Right lobe of liver (tissue), 6 donors: ENCODE data around the gene CACNA1B. TPM values are rescaled to one million over a fixed set of nuclear protein-coding genes. Genes with fewer than 3 reads are reported as not detected.
"Not testable (repeated sequence)": the region's sequence is repeated elsewhere in the genome, so short reads cannot be mapped to it uniquely, and the experiment has no call there.

Experiments
- ATAC-seq, 4 donors: fragments of 200-7000 bp; cut with Tn5 transposase; one replicate each; pipeline ENCODE4 v1.9.1; 2020; ENCODE audit warnings: mild to moderate bottlenecking in 4 of 4, moderate library complexity in 4 of 4
- DNase-seq, 3 donors: peaks; one replicate each; pipeline ENCODE4 v3.0.0-alpha.2; 2020
- H3K27ac ChIP-seq, 3 donors: fragments of 200-600 bp; one replicate each; pipeline ENCODE4 v1.8.0; 2022
- H3K27me3 ChIP-seq, 2 donors: fragments of 200-600 bp; one replicate each; pipeline ENCODE4 v1.8.0; 2022
- H3K36me3 ChIP-seq, 4 donors: fragments of 200-600 bp; sonication (generic) in 1 of 4; one replicate each; pipeline versions ENCODE4 v1.5.1 to v1.8.0; 2017 to 2022; ENCODE audit warnings: control low read depth in 1 of 4
- H3K4me1 ChIP-seq, 4 donors: fragments of 200-600 bp; sonication (generic) in 1 of 4; one replicate each; pipeline versions ENCODE4 v1.5.1 to v1.8.0; 2017 to 2022; ENCODE audit warnings: control low read depth in 1 of 4
- H3K4me3 ChIP-seq, 3 donors: fragments of 200-600 bp; one replicate each; pipeline ENCODE4 v1.8.0; 2022
- H3K9me3 ChIP-seq, 4 donors: fragments of 200-600 bp; sonication (generic) in 1 of 4; one replicate each; pipeline versions ENCODE4 v1.5.1 to v1.8.0; 2017 to 2022; ENCODE audit warnings: control low read depth in 1 of 4
- CTCF ChIP-seq, 4 donors: fragments of 200-600 bp in 3 of 4; fragments of 450-650 bp in 1 of 4; IDR thresholded peaks; one replicate each; pipeline versions ENCODE4 v1.5.1 to v1.8.0; 2016 to 2022; ENCODE audit warnings: antibody characterized with exemption in 4 of 4, mild to moderate bottlenecking in 2 of 4
- POLR2A ChIP-seq: fragments of 450-650 bp; IDR thresholded peaks from one replicate; pipeline ENCODE4 v1.6.1; 2017; ENCODE audit warnings: antibody characterized with exemption, mild to moderate bottlenecking
- WGBS: methylation state at CpG from one replicate; pipeline ENCODE4 v1.1.6; 2018; ENCODE audit warnings: low coverage, low lambda C conversion rate; ENCODE audit not compliant: insufficient coverage; ENCODE audit errors: missing lambda C conversion rate; 5-methylcytosine and 5-hydroxymethylcytosine counted together
- intact Hi-C, 2 donors: fragments of 100-400 bp; cut with DNase I; formaldehyde crosslinking; loops; one replicate each; pipeline versions ENCODE4 v1.11.2 to v1.14.1; 2022
- total RNA-seq, 6 experiments: library from RNA; depleted of rRNA in 2 of 6; stranded (reverse); fragments of >200 nt in 2 of 6; fragmentation: NEBNext Ultra II Directional in 3 of 6; extraction: Animal tissue kit (Norgen Biotek cat#: 25700) in 3 of 6; gene quantifications; one replicate each; pipeline versions ENCODE4 v1.1.0 to v1.2.4, GENCODE V29; 2016 to 2023
- donor health status: DM: no; HTN: yes; CAD: no.
- donor health status: DM: no; HTN: no; CAD: no.
- donor health status: DM: no; HTN: no; CAD: no.
- donor health status: DM: no; HTN: yes; CAD: no.
- donor health status: DM: no; HTN: yes; CAD: no.

The CACNA1B gene
- total RNA-seq, 6 experiments from 2014 or later = not detected

GRCh38 chr9:138111607-138112006 lies 234.0 kb downstream of the CACNA1B start:
- ATAC-seq = no peak
- Histone ChIP-seq H3K27me3 (no peaks in the 10 kb centered on the region), H3K4me1 (no peaks in the 10 kb centered on the region), H3K27ac (no peak overlapping the region), H3K9me3 (no peaks in the 10 kb centered on the region), H3K36me3 (no peaks in the 10 kb centered on the region), H3K4me3 (no peak overlapping the region)
- WGBS = 81% methylated on average over 9 of the region's 9 CpGs
- intact Hi-C loops = no loop called here
- TF ChIP-seq POLR2A (no peak), CTCF (IDR thresholded peaks at IDR 0.05) (no peak)
- no peak for DNase-seq

GRCh38 chr9:138112090-138112748 lies 234.6 kb downstream of the CACNA1B start:
- TF ChIP-seq POLR2A (no peak), CTCF (IDR thresholded peaks at IDR 0.05) (no peak)

GRCh38 chr9:138112791-138113600 lies 235.4 kb downstream of the CACNA1B start:
- 80% methylated on average over 22 of the region's 36 CpGs for WGBS

More at GRCh38 chr9:138112090-138112748, 234.6 kb downstream of the CACNA1B start:
- intact Hi-C loops = no loop called here
- Histone ChIP-seq H3K4me3 (no peak overlapping the region), H3K4me1 (no peaks in the 10 kb centered on the region), H3K36me3 (no peaks in the 10 kb centered on the region), H3K9me3 (no peaks in the 10 kb centered on the region), H3K27ac (no peak overlapping the region), H3K27me3 (no peaks in the 10 kb centered on the region)
- DNase-seq (no peak), ATAC-seq (no peak)
- 66% methylated on average over 15 of the region's 16 CpGs for WGBS

GRCh38 chr9:138113701-138114325 lies 236.2 kb downstream of the CACNA1B start:
- DNase-seq, ATAC-seq, intact Hi-C loops, H3K4me1 ChIP-seq, H3K9me3 ChIP-seq, H3K27me3 ChIP-seq, H3K27ac ChIP-seq, H3K36me3 ChIP-seq, H3K4me3 ChIP-seq: not testable (repeated sequence)
- WGBS = 67% methylated on average over 1 of the region's 23 CpGs

More at GRCh38 chr9:138112791-138113600, 235.4 kb downstream of the CACNA1B start:
- Histone ChIP-seq H3K4me1 (no peaks in the 10 kb centered on the region), H3K9me3 (no peaks in the 10 kb centered on the region), H3K27ac (no peak overlapping the region), H3K36me3 (no peaks in the 10 kb centered on the region), H3K27me3 (no peaks in the 10 kb centered on the region), H3K4me3 (no peak overlapping the region)
- TF ChIP-seq POLR2A (no peak), CTCF (IDR thresholded peaks at IDR 0.05) (no peak)
- DNase-seq (no peak), ATAC-seq (no peak)
- intact Hi-C loops = no loop called here
